GM23248 (cell line): ENCODE results near the gene RPS6KA3. TPM values are rescaled to one million over a fixed set of nuclear protein-coding genes. Genes with fewer than 3 reads are reported as not detected.

ENCODE experiments used
- DNase-seq: peaks from one replicate; pipeline ENCODE4 v3.0.0-alpha.2; 2015
- H2AFZ ChIP-seq: fragments of 200-600 bp; sonication (generic); 2 replicates; pipeline ENCODE4 v1.6.1; 2016; ENCODE audit warnings: antibody characterized with exemption
- H3F3A ChIP-seq: fragments of 200-600 bp; sonication (generic); 2 replicates; pipeline ENCODE4 v1.6.1; 2016; ENCODE audit warnings: mild to moderate bottlenecking, antibody characterized with exemption, mixed run types; ENCODE audit not compliant: insufficient read depth
- H3K27ac ChIP-seq: fragments of 200-600 bp; sonication (generic); 2 replicates; pipeline ENCODE4 v1.5.1; 2016; ENCODE audit warnings: mild to moderate bottlenecking
- H3K27me3 ChIP-seq: fragments of 200-600 bp; sonication (generic); replicated peaks from 2 replicates; pipeline ENCODE4 v1.6.1; 2016; ENCODE audit warnings: mild to moderate bottlenecking; ENCODE audit not compliant: insufficient read depth
- H3K36me3 ChIP-seq: fragments of 200-600 bp; sonication (generic); 2 replicates; pipeline ENCODE4 v1.6.1; 2016; ENCODE audit warnings: low read depth, mild to moderate bottlenecking
- H3K4me1 ChIP-seq: fragments of 200-600 bp; sonication (generic); 2 replicates; pipeline ENCODE4 v1.6.1; 2016; ENCODE audit warnings: mild to moderate bottlenecking; ENCODE audit not compliant: insufficient read depth
- H3K4me2 ChIP-seq: fragments of 200-600 bp; sonication (generic); one replicate; pipeline ENCODE4 v1.6.1; 2016; ENCODE audit warnings: mild to moderate bottlenecking; ENCODE audit not compliant: unreplicated experiment
- H3K4me3 ChIP-seq: fragments of 200-600 bp; sonication (generic); 2 replicates; pipeline ENCODE4 v1.5.1; 2016; ENCODE audit warnings: mild to moderate bottlenecking
- H3K79me2 ChIP-seq: fragments of 200-600 bp; sonication (generic); 2 replicates; pipeline ENCODE4 v1.6.1; 2016; ENCODE audit warnings: mild to moderate bottlenecking; ENCODE audit not compliant: insufficient read depth
- H3K9ac ChIP-seq: fragments of 200-600 bp; sonication (generic); 2 replicates; pipeline ENCODE4 v1.6.1; 2016; ENCODE audit warnings: mild to moderate bottlenecking
- H3K9me2 ChIP-seq: fragments of 200-600 bp; sonication (generic); 2 replicates; pipeline ENCODE4 v1.6.1; 2016; ENCODE audit warnings: mixed run types, mild to moderate bottlenecking, moderate library complexity; ENCODE audit not compliant: insufficient read depth
- H3K9me3 ChIP-seq: fragments of 200-600 bp; sonication (generic); one replicate; pipeline ENCODE4 v1.6.1; 2017; ENCODE audit warnings: low read depth
- H4K20me1 ChIP-seq: fragments of 200-600 bp; sonication (generic); 2 replicates; pipeline ENCODE4 v1.6.0; 2016; ENCODE audit not compliant: insufficient read depth
- EZH2 ChIP-seq: fragments of 200-600 bp; sonication (generic); IDR thresholded peaks from 2 replicates; pipeline ENCODE4 v1.6.1; 2018; ENCODE audit warnings: antibody characterized with exemption, mild to moderate bottlenecking; ENCODE audit not compliant: insufficient read depth, poor library complexity, severe bottlenecking
- EZH2phosphoT487 ChIP-seq: fragments of 200-600 bp; sonication (generic); IDR thresholded peaks from 2 replicates; pipeline ENCODE4 v1.6.1; 2018; ENCODE audit warnings: antibody characterized with exemption, moderate library complexity, mild to moderate bottlenecking, low read depth; ENCODE audit not compliant: insufficient read depth
- WGBS, 2 experiments: methylation state at CpG; one replicate each; pipeline ENCODE4 v1.1.6; 2015 to 2017; ENCODE audit warnings: low lambda C conversion rate in 2 of 2, low coverage in 1 of 2; ENCODE audit errors: missing lambda C conversion rate in 2 of 2; 5-methylcytosine and 5-hydroxymethylcytosine counted together
- in situ Hi-C: fragments of 300-500 bp; cut with MboI; formaldehyde crosslinking; loops from 2 replicates; pipeline ENCODE4 v1.15.0; 2020
- polyA plus RNA-seq: library from polyadenylated mRNA; unstranded; fragments of >200 nt; fragmentation: Nextera tagmentation; extraction: Ambion mirVana; gene quantifications from 2 replicates; pipeline ENCODE4 v1.2.1, GENCODE V29; 2016
- small RNA-seq: library from RNA; depleted of rRNA; stranded (forward); fragments of <200 nt; gene quantifications from one replicate; pipeline ENCODE3, GENCODE V24; 2014; ENCODE audit warnings: low read depth, low replicate concordance
- total RNA-seq: library from RNA; depleted of rRNA; stranded (reverse); fragments of >200 nt; shearing (Covaris generic); gene quantifications from 2 replicates; pipeline ENCODE4 v1.2.3, GENCODE V29; 2014; rRNA removed

RPS6KA3 gene
- total and polyA plus RNA-seq, 2 experiments from 2014 or later, result 8.1 to 33.8 TPM

- no peak overlapping the region for H3K9ac ChIP-seq
- in situ Hi-C loops, result no loop called here
- no peaks in the 10 kb centered on the region for H3K27me3 ChIP-seq
- no peak overlapping the region for H3K27ac ChIP-seq
- no peaks in the 10 kb centered on the region for H3K4me1 ChIP-seq
- no peak overlapping the region for H3K4me2 ChIP-seq
- no peaks in the 10 kb centered on the region for H3K79me2 ChIP-seq
- H4K20me1 ChIP-seq, result no peaks in the 10 kb centered on the region
- H3K4me3 ChIP-seq, result no peak overlapping the region
- TF ChIP-seq EZH2phosphoT487, result no peak
- no peak for TF ChIP-seq EZH2
- no peak overlapping the region for H2AFZ ChIP-seq
- H3K9me3 ChIP-seq, result no peaks in the 10 kb centered on the region
- no peaks in the 10 kb centered on the region for H3K9me2 ChIP-seq
- WGBS, 2 experiments, result 81 to 85% methylated on average over 9 to 10 of the region's 10 CpGs
- H3F3A ChIP-seq, result no peaks in the 10 kb centered on the region
- H3K36me3 ChIP-seq, result no peaks in the 10 kb centered on the region
- no peak for DNase-seq
These were observed 155.4 kb downstream of the RPS6KA3 start for GRCh38 chrX:20111271-20111670.

GRCh38 chrX:20101934-20102581 lies 164.7 kb downstream of the RPS6KA3 start:
- WGBS, 2 experiments, result 52 to 63% methylated on average over 2 of the region's 2 CpGs

More at GRCh38 chrX:20101934-20102581, 164.7 kb downstream of the RPS6KA3 start:
- Histone ChIP-seq H3F3A (no peaks in the 10 kb centered on the region), H3K9me3 (no peaks in the 10 kb centered on the region), H3K36me3 (no peaks in the 10 kb centered on the region), H2AFZ (no peak overlapping the region), H3K4me2 (no peak overlapping the region), H3K27ac (no peak overlapping the region), H3K27me3 (no peaks in the 10 kb centered on the region), H3K79me2 (no peaks in the 10 kb centered on the region), H3K9ac (no peak overlapping the region), H3K4me3 (no peak overlapping the region), H3K9me2 (no peaks in the 10 kb centered on the region), H4K20me1 (no peaks in the 10 kb centered on the region), H3K4me1 (no peaks in the 10 kb centered on the region)
- in situ Hi-C loops, result no loop called here
- TF ChIP-seq EZH2phosphoT487 (no peak), EZH2 (no peak)
- DNase-seq, result no peak

Small RNA genes within 50 kb of the gene (small RNA-seq; reads per million reads assigned to genes)
- gene RF00493 (3.5 reads per million, percentile 75 among the genes with 10 or more reads in this experiment), gene RF00494 (not detected)

Other genes with a start within 250 kb of the RPS6KA3 start
- gene MAP7D2, start 150.0 kb downstream of the RPS6KA3 start, total RNA-seq, result 0.25 and 0.32 TPM in 2 replicates
- 0.11 and 0.16 TPM in 2 replicates for gene MAP7D2, start 150.0 kb downstream of the RPS6KA3 start, polyA plus RNA-seq
- 50.5 and 54.1 TPM in 2 replicates for gene EIF1AX, start 125.1 kb downstream of the RPS6KA3 start, total RNA-seq
- 126 and 129 TPM in 2 replicates for gene EIF1AX, start 125.1 kb downstream of the RPS6KA3 start, polyA plus RNA-seq